HEK293 (cell line): ENCODE measurements around the gene CIC.

Experiments
- GLIS2 ChIP-seq: fragments of 450-650 bp; formaldehyde crosslinking; IDR thresholded peaks from 2 replicates; pipeline ENCODE4 v1.5.1; 2016; ENCODE audit warnings: missing biosample characterization, missing genetic modification characterization
- HOXD13 ChIP-seq: sonication (generic); formaldehyde crosslinking; IDR thresholded peaks from 2 replicates; pipeline ENCODE4 v1.8.0; 2022; ENCODE audit warnings: missing genetic modification reagents, borderline replicate concordance
- KLF16 ChIP-seq: fragments of 450-650 bp; formaldehyde crosslinking; IDR thresholded peaks from 2 replicates; pipeline ENCODE4 v1.5.1; 2017; ENCODE audit warnings: missing biosample characterization, missing genetic modification characterization
- RBAK ChIP-seq: fragments of 450-650 bp; formaldehyde crosslinking; IDR thresholded peaks from 2 replicates; pipeline ENCODE4 v1.5.1; 2016; ENCODE audit warnings: missing biosample characterization, missing genetic modification characterization
- SP7 ChIP-seq: fragments of 450-650 bp; formaldehyde crosslinking; IDR thresholded peaks from 2 replicates; pipeline ENCODE4 v1.5.1; 2016; ENCODE audit warnings: missing biosample characterization, missing genetic modification characterization
- ZNF132 ChIP-seq: fragments of 450-650 bp; formaldehyde crosslinking; IDR thresholded peaks from 2 replicates; pipeline ENCODE4 v1.5.1; 2017; ENCODE audit warnings: missing biosample characterization, missing genetic modification characterization, borderline replicate concordance
- ZNF202 ChIP-seq: fragments of 450-650 bp; formaldehyde crosslinking; IDR thresholded peaks from 2 replicates; pipeline ENCODE4 v1.5.1; 2016; ENCODE audit warnings: missing biosample characterization, missing genetic modification characterization, borderline replicate concordance
- ZNF23 ChIP-seq: fragments of 450-650 bp; formaldehyde crosslinking; IDR thresholded peaks from 2 replicates; pipeline ENCODE4 v1.5.1; 2016; ENCODE audit warnings: missing biosample characterization, missing genetic modification characterization, borderline replicate concordance
- ZNF311 ChIP-seq: fragments of 450-650 bp; formaldehyde crosslinking; IDR thresholded peaks from 2 replicates; pipeline ENCODE4 v1.5.1; 2017; ENCODE audit warnings: missing biosample characterization, missing genetic modification characterization, borderline replicate concordance
- ZNF426 ChIP-seq: fragments of 450-650 bp; formaldehyde crosslinking; IDR thresholded peaks from 2 replicates; pipeline ENCODE4 v1.5.1; 2017; ENCODE audit warnings: missing biosample characterization, missing genetic modification characterization, mild to moderate bottlenecking, inconsistent platforms, moderate library complexity
- ZNF530 ChIP-seq: fragments of 450-650 bp; formaldehyde crosslinking; IDR thresholded peaks from 2 replicates; pipeline ENCODE4 v1.5.1; 2016; ENCODE audit warnings: low read depth, missing biosample characterization, missing genetic modification characterization
- ZNF629 ChIP-seq: fragments of 450-650 bp; formaldehyde crosslinking; IDR thresholded peaks from 2 replicates; pipeline ENCODE4 v1.5.1; 2017; ENCODE audit warnings: missing biosample characterization, missing genetic modification characterization
- ZNF658 ChIP-seq: fragments of 450-650 bp; formaldehyde crosslinking; IDR thresholded peaks from 2 replicates; pipeline ENCODE4; 2016; ENCODE audit warnings: missing biosample characterization, missing genetic modification characterization
- ZNF701 ChIP-seq: fragments of 450-650 bp; formaldehyde crosslinking; IDR thresholded peaks from 2 replicates; pipeline ENCODE4 v1.5.1; 2016; ENCODE audit warnings: missing biosample characterization, missing genetic modification characterization
- ZNF747 ChIP-seq: fragments of 450-650 bp; formaldehyde crosslinking; IDR thresholded peaks from 2 replicates; pipeline ENCODE4 v1.5.1; 2016; ENCODE audit warnings: missing biosample characterization, missing genetic modification characterization
- ZNF76 ChIP-seq: fragments of 450-650 bp; formaldehyde crosslinking; IDR thresholded peaks from 2 replicates; pipeline ENCODE4; 2016; ENCODE audit warnings: low read depth, missing biosample characterization, missing genetic modification characterization, borderline replicate concordance
- TF ChIP-seq, protein P1 (sequence below): fragments of 450-650 bp; formaldehyde crosslinking; IDR thresholded peaks from 2 replicates; pipeline ENCODE4 v1.5.1; 2016; ENCODE audit warnings: missing biosample characterization, missing genetic modification characterization
- TF ChIP-seq, protein P2 (sequence below): fragments of 450-650 bp; IDR thresholded peaks from 2 replicates; pipeline ENCODE4 v1.5.1; 2018; ENCODE audit warnings: missing biosample characterization, missing genetic modification characterization
- TF ChIP-seq, protein P3 (sequence below): fragments of 450-650 bp; formaldehyde crosslinking; IDR thresholded peaks from 2 replicates; pipeline ENCODE4 v1.5.1; 2016; ENCODE audit warnings: missing biosample characterization, missing genetic modification characterization, borderline replicate concordance
- TF ChIP-seq, protein P4 (sequence below): fragments of 450-650 bp; formaldehyde crosslinking; IDR thresholded peaks from 2 replicates; pipeline ENCODE4 v1.5.1; 2016; ENCODE audit warnings: missing biosample characterization, missing genetic modification characterization, low read depth
- TF ChIP-seq, protein P5 (sequence below): IDR thresholded peaks from 2 replicates; pipeline ENCODE4 v1.6.1; 2011; ENCODE audit warnings: mild to moderate bottlenecking, low read depth, low read length, borderline replicate concordance
- TF ChIP-seq, protein P6 (sequence below): fragments of 450-650 bp; formaldehyde crosslinking; IDR thresholded peaks from 2 replicates; pipeline ENCODE4 v1.5.1; 2016; ENCODE audit warnings: missing biosample characterization, missing genetic modification characterization

The CIC gene

DNA sequence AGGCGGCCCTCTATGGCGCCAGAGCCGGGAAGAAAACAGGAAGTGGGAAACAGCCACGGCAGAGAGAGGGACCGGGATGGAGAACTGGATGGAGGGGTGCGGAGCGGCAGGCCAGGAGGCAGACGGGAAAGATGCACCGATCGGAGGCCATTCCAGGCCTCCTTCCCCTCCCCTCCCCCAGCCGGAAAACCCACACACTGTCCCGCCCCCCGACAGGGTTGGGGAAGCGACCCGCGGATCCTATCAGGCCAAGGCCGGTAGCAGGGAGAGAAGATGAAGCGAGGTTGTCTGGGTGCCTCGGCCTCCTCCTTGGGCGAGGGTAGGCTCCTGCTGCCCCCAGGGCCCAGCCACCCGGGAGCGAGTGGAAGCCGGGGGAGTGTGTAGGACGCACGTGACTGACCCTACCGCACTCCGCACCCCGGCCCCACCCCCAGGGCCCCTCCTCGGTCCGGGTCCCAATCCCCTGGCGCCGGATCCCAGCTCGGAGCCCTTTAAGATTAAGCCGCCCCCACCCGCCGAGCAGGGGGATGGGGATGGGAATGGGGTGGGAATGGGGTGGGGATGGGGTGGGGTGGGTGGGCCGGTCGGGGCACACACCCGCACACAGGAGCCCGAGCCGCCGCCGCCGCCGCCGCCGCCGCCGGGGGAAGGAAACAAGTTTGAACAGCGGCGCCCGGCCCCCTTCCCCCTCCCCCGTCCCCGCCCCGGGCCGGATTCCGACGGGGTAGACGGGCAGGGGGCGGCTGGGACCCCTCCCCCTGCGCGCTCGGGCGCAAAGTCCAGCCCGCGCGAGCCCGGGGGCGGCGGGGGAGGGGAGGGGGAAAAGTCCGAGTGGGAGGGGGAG is 15.6 kb upstream of the CIC start (continued):
- TF ChIP-seq, protein P1, sequence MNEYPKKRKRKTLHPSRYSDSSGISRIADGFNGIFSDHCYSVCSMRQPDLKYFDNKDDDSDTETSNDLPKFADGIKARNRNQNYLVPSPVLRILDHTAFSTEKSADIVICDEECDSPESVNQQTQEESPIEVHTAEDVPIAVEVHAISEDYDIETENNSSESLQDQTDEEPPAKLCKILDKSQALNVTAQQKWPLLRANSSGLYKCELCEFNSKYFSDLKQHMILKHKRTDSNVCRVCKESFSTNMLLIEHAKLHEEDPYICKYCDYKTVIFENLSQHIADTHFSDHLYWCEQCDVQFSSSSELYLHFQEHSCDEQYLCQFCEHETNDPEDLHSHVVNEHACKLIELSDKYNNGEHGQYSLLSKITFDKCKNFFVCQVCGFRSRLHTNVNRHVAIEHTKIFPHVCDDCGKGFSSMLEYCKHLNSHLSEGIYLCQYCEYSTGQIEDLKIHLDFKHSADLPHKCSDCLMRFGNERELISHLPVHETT (tag by site-specific recombination) = peak; percentile 11; the same call in 1 of the 2 replicates
- TF ChIP-seq, protein P2, sequence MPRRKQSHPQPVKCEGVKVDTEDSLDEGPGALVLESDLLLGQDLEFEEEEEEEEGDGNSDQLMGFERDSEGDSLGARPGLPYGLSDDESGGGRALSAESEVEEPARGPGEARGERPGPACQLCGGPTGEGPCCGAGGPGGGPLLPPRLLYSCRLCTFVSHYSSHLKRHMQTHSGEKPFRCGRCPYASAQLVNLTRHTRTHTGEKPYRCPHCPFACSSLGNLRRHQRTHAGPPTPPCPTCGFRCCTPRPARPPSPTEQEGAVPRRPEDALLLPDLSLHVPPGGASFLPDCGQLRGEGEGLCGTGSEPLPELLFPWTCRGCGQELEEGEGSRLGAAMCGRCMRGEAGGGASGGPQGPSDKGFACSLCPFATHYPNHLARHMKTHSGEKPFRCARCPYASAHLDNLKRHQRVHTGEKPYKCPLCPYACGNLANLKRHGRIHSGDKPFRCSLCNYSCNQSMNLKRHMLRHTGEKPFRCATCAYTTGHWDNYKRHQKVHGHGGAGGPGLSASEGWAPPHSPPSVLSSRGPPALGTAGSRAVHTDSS (tag by site-specific recombination) = no peak
- TF ChIP-seq ZNF658 (tag by site-specific recombination) (no peak), ZNF629 (tag by site-specific recombination) (no peak; the same call in 1 of the 2 replicates), ZNF530 (tag by site-specific recombination) (no peak), ZNF23 (no peak), RBAK (tag by site-specific recombination) (no peak), HOXD13 (CRISPR knock-in tag) (no peak), GLIS2 (tag by site-specific recombination) (peak; percentile 93), ZNF747 (tag by site-specific recombination) (no peak), ZNF311 (no peak), KLF16 (peak; percentile 97), ZNF426 (no peak), ZNF701 (tag by site-specific recombination) (no peak), SP7 (tag by site-specific recombination) (peak; percentile 58), ZNF132 (tag by site-specific recombination) (no peak), ZNF76 (peak; percentile 82), ZNF202 (no peak)
- TF ChIP-seq, protein P3, sequence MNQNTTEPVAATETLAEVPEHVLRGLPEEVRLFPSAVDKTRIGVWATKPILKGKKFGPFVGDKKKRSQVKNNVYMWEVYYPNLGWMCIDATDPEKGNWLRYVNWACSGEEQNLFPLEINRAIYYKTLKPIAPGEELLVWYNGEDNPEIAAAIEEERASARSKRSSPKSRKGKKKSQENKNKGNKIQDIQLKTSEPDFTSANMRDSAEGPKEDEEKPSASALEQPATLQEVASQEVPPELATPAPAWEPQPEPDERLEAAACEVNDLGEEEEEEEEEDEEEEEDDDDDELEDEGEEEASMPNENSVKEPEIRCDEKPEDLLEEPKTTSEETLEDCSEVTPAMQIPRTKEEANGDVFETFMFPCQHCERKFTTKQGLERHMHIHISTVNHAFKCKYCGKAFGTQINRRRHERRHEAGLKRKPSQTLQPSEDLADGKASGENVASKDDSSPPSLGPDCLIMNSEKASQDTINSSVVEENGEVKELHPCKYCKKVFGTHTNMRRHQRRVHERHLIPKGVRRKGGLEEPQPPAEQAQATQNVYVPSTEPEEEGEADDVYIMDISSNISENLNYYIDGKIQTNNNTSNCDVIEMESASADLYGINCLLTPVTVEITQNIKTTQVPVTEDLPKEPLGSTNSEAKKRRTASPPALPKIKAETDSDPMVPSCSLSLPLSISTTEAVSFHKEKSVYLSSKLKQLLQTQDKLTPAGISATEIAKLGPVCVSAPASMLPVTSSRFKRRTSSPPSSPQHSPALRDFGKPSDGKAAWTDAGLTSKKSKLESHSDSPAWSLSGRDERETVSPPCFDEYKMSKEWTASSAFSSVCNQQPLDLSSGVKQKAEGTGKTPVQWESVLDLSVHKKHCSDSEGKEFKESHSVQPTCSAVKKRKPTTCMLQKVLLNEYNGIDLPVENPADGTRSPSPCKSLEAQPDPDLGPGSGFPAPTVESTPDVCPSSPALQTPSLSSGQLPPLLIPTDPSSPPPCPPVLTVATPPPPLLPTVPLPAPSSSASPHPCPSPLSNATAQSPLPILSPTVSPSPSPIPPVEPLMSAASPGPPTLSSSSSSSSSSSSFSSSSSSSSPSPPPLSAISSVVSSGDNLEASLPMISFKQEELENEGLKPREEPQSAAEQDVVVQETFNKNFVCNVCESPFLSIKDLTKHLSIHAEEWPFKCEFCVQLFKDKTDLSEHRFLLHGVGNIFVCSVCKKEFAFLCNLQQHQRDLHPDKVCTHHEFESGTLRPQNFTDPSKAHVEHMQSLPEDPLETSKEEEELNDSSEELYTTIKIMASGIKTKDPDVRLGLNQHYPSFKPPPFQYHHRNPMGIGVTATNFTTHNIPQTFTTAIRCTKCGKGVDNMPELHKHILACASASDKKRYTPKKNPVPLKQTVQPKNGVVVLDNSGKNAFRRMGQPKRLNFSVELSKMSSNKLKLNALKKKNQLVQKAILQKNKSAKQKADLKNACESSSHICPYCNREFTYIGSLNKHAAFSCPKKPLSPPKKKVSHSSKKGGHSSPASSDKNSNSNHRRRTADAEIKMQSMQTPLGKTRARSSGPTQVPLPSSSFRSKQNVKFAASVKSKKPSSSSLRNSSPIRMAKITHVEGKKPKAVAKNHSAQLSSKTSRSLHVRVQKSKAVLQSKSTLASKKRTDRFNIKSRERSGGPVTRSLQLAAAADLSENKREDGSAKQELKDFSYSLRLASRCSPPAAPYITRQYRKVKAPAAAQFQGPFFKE (tag by site-specific recombination) = no peak
- TF ChIP-seq, protein P4, sequence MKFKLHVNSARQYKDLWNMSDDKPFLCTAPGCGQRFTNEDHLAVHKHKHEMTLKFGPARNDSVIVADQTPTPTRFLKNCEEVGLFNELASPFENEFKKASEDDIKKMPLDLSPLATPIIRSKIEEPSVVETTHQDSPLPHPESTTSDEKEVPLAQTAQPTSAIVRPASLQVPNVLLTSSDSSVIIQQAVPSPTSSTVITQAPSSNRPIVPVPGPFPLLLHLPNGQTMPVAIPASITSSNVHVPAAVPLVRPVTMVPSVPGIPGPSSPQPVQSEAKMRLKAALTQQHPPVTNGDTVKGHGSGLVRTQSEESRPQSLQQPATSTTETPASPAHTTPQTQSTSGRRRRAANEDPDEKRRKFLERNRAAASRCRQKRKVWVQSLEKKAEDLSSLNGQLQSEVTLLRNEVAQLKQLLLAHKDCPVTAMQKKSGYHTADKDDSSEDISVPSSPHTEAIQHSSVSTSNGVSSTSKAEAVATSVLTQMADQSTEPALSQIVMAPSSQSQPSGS (tag by site-specific recombination) = no peak
- TF ChIP-seq, protein P5, sequence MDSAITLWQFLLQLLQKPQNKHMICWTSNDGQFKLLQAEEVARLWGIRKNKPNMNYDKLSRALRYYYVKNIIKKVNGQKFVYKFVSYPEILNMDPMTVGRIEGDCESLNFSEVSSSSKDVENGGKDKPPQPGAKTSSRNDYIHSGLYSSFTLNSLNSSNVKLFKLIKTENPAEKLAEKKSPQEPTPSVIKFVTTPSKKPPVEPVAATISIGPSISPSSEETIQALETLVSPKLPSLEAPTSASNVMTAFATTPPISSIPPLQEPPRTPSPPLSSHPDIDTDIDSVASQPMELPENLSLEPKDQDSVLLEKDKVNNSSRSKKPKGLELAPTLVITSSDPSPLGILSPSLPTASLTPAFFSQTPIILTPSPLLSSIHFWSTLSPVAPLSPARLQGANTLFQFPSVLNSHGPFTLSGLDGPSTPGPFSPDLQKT = no peak
- TF ChIP-seq, protein P6, sequence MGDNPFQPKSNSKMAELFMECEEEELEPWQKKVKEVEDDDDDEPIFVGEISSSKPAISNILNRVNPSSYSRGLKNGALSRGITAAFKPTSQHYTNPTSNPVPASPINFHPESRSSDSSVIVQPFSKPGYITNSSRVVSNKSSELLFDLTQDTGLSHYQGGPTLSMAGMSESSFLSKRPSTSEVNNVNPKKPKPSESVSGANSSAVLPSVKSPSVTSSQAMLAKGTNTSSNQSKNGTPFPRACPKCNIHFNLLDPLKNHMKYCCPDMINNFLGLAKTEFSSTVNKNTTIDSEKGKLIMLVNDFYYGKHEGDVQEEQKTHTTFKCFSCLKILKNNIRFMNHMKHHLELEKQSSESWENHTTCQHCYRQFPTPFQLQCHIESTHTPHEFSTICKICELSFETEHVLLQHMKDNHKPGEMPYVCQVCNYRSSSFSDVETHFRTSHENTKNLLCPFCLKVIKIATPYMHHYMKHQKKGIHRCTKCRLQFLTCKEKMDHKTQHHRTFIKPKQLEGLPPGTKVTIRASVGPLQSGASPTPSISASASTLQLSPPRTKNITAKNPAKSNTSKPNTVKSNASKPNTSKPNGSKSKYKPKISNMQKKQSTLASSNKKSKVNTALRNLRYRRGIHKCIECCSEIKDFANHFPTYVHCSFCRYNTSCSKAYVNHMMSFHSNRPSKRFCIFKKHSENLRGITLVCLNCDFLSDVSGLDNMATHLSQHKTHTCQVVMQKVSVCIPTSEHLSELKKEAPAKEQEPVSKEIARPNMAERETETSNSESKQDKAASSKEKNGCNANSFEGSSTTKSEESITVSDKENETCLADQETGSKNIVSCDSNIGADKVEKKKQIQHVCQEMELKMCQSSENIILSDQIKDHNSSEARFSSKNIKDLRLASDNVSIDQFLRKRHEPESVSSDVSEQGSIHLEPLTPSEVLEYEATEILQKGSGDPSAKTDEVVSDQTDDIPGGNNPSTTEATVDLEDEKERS (tag by site-specific recombination) = no peak
